ENCODE measurements around the gene FCMR.

The FCMR gene

DNA sequence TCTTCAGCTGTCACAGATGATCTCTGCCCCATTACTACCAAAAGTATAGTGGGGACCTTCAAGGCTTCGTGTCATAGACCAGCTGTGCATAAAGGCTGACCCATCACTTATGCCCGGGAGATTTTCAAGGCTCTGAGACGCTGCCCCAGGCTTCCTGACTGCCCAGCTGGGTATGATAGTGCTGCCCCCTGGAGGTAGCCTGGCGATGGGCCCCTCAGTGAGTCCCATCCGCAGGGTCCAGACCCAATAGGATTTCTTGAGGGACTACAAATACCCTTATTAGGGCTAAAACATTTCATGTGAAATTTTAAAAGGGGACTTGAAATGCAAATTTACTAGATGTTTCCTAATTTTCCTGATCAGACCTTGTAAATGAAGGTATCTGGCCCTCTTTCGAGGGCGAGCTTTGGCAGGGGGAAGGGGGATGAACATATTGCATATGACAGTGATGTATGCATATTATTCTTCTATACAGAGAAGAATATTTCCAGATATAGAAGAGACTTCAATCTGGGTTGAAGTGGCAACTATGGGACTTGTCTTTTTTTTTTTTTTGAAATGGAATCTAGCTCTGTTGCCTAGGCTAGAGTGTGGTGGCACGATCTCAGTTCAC, 11.7 kb upstream of the FCMR start:
- no peaks in the 10 kb centered on the region for H3K36me3 ChIP-seq (ENCODE audit: control insufficient read depth, insufficient read depth, low read length)
- no peaks in the 10 kb centered on the region for H3K27me3 ChIP-seq (replicated peaks; ENCODE audit: control insufficient read depth, insufficient read depth, low read length)
- DNase-seq (ENCODE audit: extremely low read depth, insufficient read length) = peak; percentile 56
- no peak overlapping the region for H3K4me3 ChIP-seq (replicated peaks; ENCODE audit: low read depth, low read length)
- TF ChIP-seq, protein P1, sequence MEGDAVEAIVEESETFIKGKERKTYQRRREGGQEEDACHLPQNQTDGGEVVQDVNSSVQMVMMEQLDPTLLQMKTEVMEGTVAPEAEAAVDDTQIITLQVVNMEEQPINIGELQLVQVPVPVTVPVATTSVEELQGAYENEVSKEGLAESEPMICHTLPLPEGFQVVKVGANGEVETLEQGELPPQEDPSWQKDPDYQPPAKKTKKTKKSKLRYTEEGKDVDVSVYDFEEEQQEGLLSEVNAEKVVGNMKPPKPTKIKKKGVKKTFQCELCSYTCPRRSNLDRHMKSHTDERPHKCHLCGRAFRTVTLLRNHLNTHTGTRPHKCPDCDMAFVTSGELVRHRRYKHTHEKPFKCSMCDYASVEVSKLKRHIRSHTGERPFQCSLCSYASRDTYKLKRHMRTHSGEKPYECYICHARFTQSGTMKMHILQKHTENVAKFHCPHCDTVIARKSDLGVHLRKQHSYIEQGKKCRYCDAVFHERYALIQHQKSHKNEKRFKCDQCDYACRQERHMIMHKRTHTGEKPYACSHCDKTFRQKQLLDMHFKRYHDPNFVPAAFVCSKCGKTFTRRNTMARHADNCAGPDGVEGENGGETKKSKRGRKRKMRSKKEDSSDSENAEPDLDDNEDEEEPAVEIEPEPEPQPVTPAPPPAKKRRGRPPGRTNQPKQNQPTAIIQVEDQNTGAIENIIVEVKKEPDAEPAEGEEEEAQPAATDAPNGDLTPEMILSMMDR (IDR thresholded peaks at IDR 0.05; ENCODE audit: insufficient read depth, low read length, poor library complexity, severe bottlenecking) = peak; percentile 97

DNA sequence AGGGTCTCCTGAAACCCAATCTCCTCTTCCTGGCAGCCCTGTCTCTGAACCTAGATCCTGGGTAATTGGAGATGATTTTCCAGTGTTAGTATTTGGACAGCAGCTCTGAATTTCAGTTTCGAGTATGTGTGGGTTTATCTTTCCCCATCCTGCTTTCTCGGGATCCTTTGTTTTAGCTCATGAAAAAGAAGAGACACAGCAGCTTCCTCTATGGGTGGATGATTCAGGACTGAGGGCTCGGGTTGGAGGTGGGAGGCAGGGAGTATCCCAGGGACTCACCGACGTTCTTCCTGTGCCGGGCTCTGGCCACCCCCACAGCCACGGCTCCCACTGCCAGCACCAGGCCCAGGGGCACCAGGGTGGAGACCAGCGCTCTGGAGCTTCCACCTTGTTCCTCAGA, 10.4 kb upstream of the FCMR start:
- DNase-seq (ENCODE audit: extremely low read depth, insufficient read length) = no peak
- TF ChIP-seq, protein P1 (IDR thresholded peaks at IDR 0.05; ENCODE audit: insufficient read depth, low read length, poor library complexity, severe bottlenecking) = no peak
- no peaks in the 10 kb centered on the region for H3K27me3 ChIP-seq (replicated peaks; ENCODE audit: control insufficient read depth, insufficient read depth, low read length)

DNA sequence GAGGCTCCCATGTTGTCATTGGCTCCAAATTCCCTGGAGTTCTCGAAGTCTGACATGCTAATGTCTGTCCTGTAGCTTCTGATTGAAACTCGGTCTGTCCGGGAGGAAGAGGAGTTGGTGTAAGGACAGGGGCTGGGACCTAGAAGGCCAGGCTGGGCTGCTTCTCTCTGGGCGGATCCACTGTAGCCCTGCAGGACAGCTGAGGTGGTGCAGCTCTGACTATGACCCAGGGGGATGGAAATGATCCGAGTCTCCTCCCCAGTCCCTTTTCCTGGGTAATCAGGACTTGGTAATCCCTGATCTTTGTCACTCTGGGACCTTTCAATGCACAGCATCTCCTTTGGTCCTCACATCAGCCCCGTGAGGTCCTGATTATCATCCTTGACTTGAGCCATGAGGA, 10.0 kb upstream of the FCMR start:
- DNase-seq (ENCODE audit: extremely low read depth, insufficient read length) = no peak
- TF ChIP-seq, protein P1 (IDR thresholded peaks at IDR 0.05; ENCODE audit: insufficient read depth, low read length, poor library complexity, severe bottlenecking) = peak; percentile 39
- Histone ChIP-seq H3K4me3 (replicated peaks; ENCODE audit: low read depth, low read length) (peak overlapping the region; percentile 48), H3K36me3 (ENCODE audit: control insufficient read depth, insufficient read depth, low read length) (no peaks in the 10 kb centered on the region), H3K27me3 (replicated peaks; ENCODE audit: control insufficient read depth, insufficient read depth, low read length) (no peaks in the 10 kb centered on the region)

More for the DNA sequence above, 10.4 kb upstream of the FCMR start:
- H3K36me3 ChIP-seq (ENCODE audit: control insufficient read depth, insufficient read depth, low read length) = no peaks in the 10 kb centered on the region
- H3K4me3 ChIP-seq (replicated peaks; ENCODE audit: low read depth, low read length) = no peak overlapping the region

DNA sequence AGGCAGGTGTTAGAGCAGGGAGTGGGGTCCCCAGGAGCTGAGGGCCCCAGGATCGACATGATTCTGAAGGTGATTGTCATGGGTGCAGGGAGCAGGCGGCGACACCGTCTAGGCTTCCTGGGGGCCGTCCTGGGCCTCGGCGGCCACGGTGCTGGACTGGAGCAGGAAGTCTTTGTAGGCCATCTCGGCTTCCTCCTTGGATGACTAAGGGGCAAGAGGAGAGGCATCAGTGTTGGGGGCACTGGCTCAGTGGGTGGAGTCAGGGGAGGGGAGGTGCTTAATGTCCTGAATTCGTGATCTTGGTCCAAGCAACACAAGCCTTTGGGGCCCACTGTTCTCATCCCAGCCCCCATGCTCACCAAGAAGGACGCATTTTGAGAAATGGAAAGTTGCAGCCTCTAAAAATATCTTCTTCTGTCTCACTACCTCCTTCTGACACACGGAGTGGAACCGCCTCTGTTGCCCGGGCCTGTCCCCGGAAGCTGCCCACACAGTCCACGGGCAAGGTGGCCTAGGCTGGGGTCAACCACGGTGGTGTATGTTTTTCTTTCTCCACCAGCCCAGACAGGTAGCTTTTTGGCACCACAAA, 8.6 kb upstream of the FCMR start:
- DNase-seq (ENCODE audit: extremely low read depth, insufficient read length) = peak; percentile 85
- Histone ChIP-seq H3K4me3 (replicated peaks; ENCODE audit: low read depth, low read length) (peak overlapping the region; percentile 48), H3K27me3 (replicated peaks; ENCODE audit: control insufficient read depth, insufficient read depth, low read length) (no peaks in the 10 kb centered on the region), H3K36me3 (ENCODE audit: control insufficient read depth, insufficient read depth, low read length) (no peaks in the 10 kb centered on the region)
- TF ChIP-seq, protein P1 (IDR thresholded peaks at IDR 0.05; ENCODE audit: insufficient read depth, low read length, poor library complexity, severe bottlenecking) = no peak

DNA sequence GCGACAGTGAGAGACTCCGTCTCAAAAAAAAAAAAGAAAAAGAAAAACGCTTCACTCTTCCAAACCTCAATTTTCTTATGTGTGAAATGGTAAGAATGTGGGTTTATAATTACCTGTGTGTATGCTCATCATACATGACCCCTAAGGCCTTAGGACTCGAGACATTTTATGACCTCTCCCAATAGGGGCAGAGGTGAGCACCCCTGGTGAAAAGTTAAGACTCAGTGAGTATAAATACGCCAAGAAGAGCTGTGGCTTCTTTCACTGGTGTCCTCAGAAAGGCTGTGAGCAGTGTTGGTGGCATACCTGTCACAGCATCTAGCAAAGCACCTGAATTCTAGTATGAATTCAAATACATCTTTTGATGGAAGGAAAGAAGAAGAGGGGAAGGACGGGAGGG, 7.8 kb upstream of the FCMR start:
- no peaks in the 10 kb centered on the region for H3K36me3 ChIP-seq (ENCODE audit: control insufficient read depth, insufficient read depth, low read length)
- no peaks in the 10 kb centered on the region for H3K27me3 ChIP-seq (replicated peaks; ENCODE audit: control insufficient read depth, insufficient read depth, low read length)
- TF ChIP-seq, protein P1 (IDR thresholded peaks at IDR 0.05; ENCODE audit: insufficient read depth, low read length, poor library complexity, severe bottlenecking) = peak; percentile 39
- DNase-seq (ENCODE audit: extremely low read depth, insufficient read length) = no peak
- H3K4me3 ChIP-seq (replicated peaks; ENCODE audit: low read depth, low read length) = peak overlapping the region; percentile 38
